Measurements from ENCODE around the gene CLK3.

The CLK3 gene

DNA sequence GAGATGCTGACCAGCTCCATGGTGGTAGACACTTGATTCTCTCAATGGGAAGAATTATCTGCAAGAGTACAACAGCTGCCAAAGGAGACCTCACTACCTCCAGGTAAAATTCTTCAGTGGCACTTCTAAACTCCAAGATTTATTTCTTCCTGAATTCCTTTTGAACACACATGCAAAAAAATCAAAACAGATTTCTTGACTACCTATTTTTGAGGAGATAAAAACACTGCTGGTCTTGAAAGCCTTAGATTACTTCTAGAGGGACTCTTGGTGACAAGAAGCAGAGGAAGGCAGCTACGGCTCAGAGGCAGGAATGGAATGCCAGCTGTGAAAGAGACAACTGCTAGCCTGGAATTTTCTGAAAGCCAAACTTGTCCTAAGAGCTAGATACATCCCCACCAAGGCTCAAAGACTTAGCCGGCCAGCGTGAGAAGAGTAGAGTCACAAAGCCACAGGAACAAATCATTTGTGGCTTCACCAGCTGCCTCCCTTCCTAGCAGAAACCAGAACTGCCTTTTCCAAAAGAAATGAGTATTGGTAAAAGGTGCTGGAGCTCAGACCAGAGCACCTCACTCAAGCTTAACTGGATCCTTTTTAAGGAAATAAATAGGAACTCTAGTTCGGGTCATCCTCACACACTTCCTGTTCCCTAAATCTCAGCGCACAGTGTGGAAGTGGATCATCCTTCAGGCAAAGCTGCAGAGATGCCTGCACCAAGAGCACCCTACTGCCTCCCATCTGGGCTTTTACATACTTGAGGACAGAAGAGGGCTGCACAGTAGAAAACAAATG is 32.6 kb downstream of the CLK3 start:
- TF ChIP-seq, protein P1, sequence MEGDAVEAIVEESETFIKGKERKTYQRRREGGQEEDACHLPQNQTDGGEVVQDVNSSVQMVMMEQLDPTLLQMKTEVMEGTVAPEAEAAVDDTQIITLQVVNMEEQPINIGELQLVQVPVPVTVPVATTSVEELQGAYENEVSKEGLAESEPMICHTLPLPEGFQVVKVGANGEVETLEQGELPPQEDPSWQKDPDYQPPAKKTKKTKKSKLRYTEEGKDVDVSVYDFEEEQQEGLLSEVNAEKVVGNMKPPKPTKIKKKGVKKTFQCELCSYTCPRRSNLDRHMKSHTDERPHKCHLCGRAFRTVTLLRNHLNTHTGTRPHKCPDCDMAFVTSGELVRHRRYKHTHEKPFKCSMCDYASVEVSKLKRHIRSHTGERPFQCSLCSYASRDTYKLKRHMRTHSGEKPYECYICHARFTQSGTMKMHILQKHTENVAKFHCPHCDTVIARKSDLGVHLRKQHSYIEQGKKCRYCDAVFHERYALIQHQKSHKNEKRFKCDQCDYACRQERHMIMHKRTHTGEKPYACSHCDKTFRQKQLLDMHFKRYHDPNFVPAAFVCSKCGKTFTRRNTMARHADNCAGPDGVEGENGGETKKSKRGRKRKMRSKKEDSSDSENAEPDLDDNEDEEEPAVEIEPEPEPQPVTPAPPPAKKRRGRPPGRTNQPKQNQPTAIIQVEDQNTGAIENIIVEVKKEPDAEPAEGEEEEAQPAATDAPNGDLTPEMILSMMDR (IDR thresholded peaks at IDR 0.05; ENCODE audit: insufficient read depth, low read length): no peak
- TF ChIP-seq, protein P2, sequence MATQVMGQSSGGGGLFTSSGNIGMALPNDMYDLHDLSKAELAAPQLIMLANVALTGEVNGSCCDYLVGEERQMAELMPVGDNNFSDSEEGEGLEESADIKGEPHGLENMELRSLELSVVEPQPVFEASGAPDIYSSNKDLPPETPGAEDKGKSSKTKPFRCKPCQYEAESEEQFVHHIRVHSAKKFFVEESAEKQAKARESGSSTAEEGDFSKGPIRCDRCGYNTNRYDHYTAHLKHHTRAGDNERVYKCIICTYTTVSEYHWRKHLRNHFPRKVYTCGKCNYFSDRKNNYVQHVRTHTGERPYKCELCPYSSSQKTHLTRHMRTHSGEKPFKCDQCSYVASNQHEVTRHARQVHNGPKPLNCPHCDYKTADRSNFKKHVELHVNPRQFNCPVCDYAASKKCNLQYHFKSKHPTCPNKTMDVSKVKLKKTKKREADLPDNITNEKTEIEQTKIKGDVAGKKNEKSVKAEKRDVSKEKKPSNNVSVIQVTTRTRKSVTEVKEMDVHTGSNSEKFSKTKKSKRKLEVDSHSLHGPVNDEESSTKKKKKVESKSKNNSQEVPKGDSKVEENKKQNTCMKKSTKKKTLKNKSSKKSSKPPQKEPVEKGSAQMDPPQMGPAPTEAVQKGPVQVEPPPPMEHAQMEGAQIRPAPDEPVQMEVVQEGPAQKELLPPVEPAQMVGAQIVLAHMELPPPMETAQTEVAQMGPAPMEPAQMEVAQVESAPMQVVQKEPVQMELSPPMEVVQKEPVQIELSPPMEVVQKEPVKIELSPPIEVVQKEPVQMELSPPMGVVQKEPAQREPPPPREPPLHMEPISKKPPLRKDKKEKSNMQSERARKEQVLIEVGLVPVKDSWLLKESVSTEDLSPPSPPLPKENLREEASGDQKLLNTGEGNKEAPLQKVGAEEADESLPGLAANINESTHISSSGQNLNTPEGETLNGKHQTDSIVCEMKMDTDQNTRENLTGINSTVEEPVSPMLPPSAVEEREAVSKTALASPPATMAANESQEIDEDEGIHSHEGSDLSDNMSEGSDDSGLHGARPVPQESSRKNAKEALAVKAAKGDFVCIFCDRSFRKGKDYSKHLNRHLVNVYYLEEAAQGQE (IDR thresholded peaks at IDR 0.05; ENCODE audit: insufficient replicate concordance, low read depth): no peak
- TF ChIP-seq GABPA (IDR thresholded peaks at IDR 0.05; ENCODE audit: low read depth): no peak
- TF ChIP-seq SPI1 (IDR thresholded peaks at IDR 0.05; ENCODE audit: borderline replicate concordance, low read depth): no peak
- no peak for TF ChIP-seq POLR2AphosphoS5 (IDR thresholded peaks at IDR 0.05; ENCODE audit: low read depth)
- no peak overlapping the region for H3K27ac ChIP-seq (replicated peaks)
- DNase-seq (ENCODE audit: low read depth in 1 of 2, low spot score in 1 of 2): no peak
- H3K4me3 ChIP-seq (replicated peaks; ENCODE audit: insufficient read depth, low read length): no peak overlapping the region
- no peaks in the 10 kb centered on the region for H3K27me3 ChIP-seq (ENCODE audit: insufficient read depth, poor library complexity, severe bottlenecking)

DNA sequence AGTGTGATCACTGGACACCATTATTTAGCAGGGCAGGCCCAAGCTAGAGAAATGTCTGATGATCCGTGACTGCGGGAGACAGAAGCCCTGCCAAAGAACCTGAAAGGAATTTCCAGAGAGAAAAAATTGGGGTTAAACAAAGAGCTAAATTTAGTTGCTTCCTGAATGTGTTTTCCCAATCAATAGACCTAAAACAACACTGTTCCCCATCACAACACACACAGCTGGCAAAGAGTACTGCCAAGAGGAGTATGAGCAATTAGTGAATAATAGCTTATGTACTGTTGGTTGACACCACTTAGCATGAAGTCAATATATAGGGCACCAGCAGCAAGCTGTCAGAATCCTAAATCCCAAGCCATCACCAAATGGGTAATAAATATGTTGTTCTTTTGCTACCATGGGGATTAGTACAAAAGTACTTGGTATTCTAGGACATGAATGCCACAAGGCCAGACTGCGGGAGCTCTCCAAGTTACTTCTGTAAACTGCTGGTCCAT is 35.7 kb downstream of the CLK3 start:
- DNase-seq (ENCODE audit: low read depth in 1 of 2, low spot score in 1 of 2): no peak
- Histone ChIP-seq H3K27me3 (ENCODE audit: insufficient read depth, poor library complexity, severe bottlenecking) (no peaks in the 10 kb centered on the region), H3K27ac (replicated peaks) (no peak overlapping the region), H3K4me3 (replicated peaks; ENCODE audit: insufficient read depth, low read length) (no peak overlapping the region)
- TF ChIP-seq SPI1 (IDR thresholded peaks at IDR 0.05; ENCODE audit: borderline replicate concordance, low read depth) (no peak), GABPA (IDR thresholded peaks at IDR 0.05; ENCODE audit: low read depth) (no peak), POLR2AphosphoS5 (IDR thresholded peaks at IDR 0.05; ENCODE audit: low read depth) (no peak)
- TF ChIP-seq, protein P2 (IDR thresholded peaks at IDR 0.05; ENCODE audit: insufficient replicate concordance, low read depth): no peak
- TF ChIP-seq, protein P1 (IDR thresholded peaks at IDR 0.05; ENCODE audit: insufficient read depth, low read length): no peak

DNA sequence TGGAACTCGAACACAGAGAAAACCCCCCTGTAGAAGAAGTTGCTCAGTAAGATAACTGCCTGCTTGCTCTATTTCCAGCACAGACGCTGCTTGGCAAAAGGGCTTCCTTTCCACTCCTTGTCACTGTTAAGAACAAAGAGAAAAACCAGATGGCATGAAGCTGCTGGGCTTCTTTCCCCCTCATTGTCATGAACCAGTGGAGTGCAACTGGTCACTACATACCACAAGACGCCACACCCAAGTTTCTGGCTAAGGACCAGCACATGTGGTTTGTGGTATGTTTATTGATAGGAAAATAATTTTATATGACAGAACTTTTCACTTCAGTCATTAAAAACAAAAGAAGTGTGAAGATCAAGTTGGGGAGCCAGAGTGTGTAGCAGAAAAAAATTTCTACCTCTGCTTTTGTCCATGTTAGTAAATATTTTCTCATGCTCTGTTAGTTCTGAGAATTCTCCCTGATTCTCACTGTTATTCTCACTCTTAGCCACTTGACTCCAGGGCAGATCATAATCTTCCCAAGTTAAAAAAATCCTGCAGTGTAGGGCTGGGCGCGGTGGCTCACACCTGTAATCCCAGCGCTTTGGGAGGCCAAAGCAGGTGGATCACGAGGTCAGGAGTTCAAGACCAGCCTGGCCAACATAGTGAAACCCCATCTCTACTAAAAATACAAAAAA is 37.9 kb downstream of the CLK3 start:
- Histone ChIP-seq H3K27me3 (ENCODE audit: insufficient read depth, poor library complexity, severe bottlenecking) (no peaks in the 10 kb centered on the region), H3K27ac (replicated peaks) (no peak overlapping the region), H3K4me3 (replicated peaks; ENCODE audit: insufficient read depth, low read length) (no peak overlapping the region)
- no peak for DNase-seq (ENCODE audit: low read depth in 1 of 2, low spot score in 1 of 2)
- TF ChIP-seq GABPA (IDR thresholded peaks at IDR 0.05; ENCODE audit: low read depth) (no peak), SPI1 (IDR thresholded peaks at IDR 0.05; ENCODE audit: borderline replicate concordance, low read depth) (no peak), POLR2AphosphoS5 (IDR thresholded peaks at IDR 0.05; ENCODE audit: low read depth) (no peak)
- TF ChIP-seq, protein P2 (IDR thresholded peaks at IDR 0.05; ENCODE audit: insufficient replicate concordance, low read depth): no peak
- TF ChIP-seq, protein P1 (IDR thresholded peaks at IDR 0.05; ENCODE audit: insufficient read depth, low read length): no peak

All from HL-60 (cell line).